K562 (cell line): ENCODE measurements around the gene TXNRD2. TPM values are rescaled to one million over a fixed set of nuclear protein-coding genes. Genes with fewer than 3 reads are reported as not detected.

Experiments
- CHD4 ChIP-seq: fragments of 200-600 bp; sonication (generic); IDR thresholded peaks from 3 replicates; pipeline ENCODE4 v1.6.1; 2012; ENCODE audit warnings: low read depth, mild to moderate bottlenecking, mixed read lengths, low read length, inconsistent platforms; ENCODE audit not compliant: insufficient read depth, insufficient replicate concordance, poor library complexity, severe bottlenecking
- DLX4 ChIP-seq: fragments of 250-450 bp; sonication (Bioruptor Pico); IDR thresholded peaks from 2 replicates; pipeline ENCODE4 v1.6.1; 2021; ENCODE audit warnings: mild to moderate bottlenecking
- ELK3 ChIP-seq: fragments of 450-650 bp; formaldehyde crosslinking; IDR thresholded peaks from 2 replicates; pipeline ENCODE4 v1.4.0; 2020; ENCODE audit warnings: mild to moderate bottlenecking
- FIP1L1 ChIP-seq: fragments of 200-400 bp; formaldehyde crosslinking; IDR thresholded peaks from 2 replicates; pipeline ENCODE4 v1.6.1; 2018; ENCODE audit warnings: mild to moderate bottlenecking, low read depth, low read length; ENCODE audit not compliant: poor library complexity, severe bottlenecking
- KAT7 ChIP-seq: sonication (generic); formaldehyde crosslinking; IDR thresholded peaks from 2 replicates; pipeline ENCODE4 v1.8.0; 2022; ENCODE audit warnings: missing genetic modification reagents, mild to moderate bottlenecking, borderline replicate concordance
- LARP7 ChIP-seq: fragments of 450-650 bp; IDR thresholded peaks from 2 replicates; pipeline ENCODE4 v1.6.1; 2016
- MAFF ChIP-seq: IDR thresholded peaks from 2 replicates; pipeline ENCODE4 v1.6.1; 2012; ENCODE audit warnings: low read length, improper control_type of control experiment
- MGA ChIP-seq: fragments of 450-650 bp; IDR thresholded peaks from 2 replicates; pipeline ENCODE4 v1.6.1; 2016; ENCODE audit warnings: mild to moderate bottlenecking, moderate library complexity
- MTA1 ChIP-seq: fragments of 450-650 bp; IDR thresholded peaks from 2 replicates; pipeline ENCODE4 v1.6.1; 2017; ENCODE audit warnings: borderline replicate concordance
- PRMT5 ChIP-seq: sonication (generic); formaldehyde crosslinking; IDR thresholded peaks from 2 replicates; pipeline ENCODE4 v1.5.0; 2020; ENCODE audit warnings: missing genetic modification reagents
- TCF3 ChIP-seq: sonication (generic); formaldehyde crosslinking; IDR thresholded peaks from 2 replicates; pipeline ENCODE4 v1.4.0; 2020; ENCODE audit warnings: mild to moderate bottlenecking, missing genetic modification reagents
- TEAD1 ChIP-seq, 2 experiments: fragments of 450-650 bp in 1 of 2; sonication (generic) in 1 of 2; formaldehyde crosslinking; IDR thresholded peaks; 2 replicates each; pipeline versions ENCODE4 v1.4.0 to v1.8.0; 2020 to 2022; ENCODE audit warnings: mild to moderate bottlenecking in 2 of 2, missing genetic modification reagents in 1 of 2
- ZKSCAN8 ChIP-seq: fragments of 200-800 bp; sonication (Bioruptor generic); IDR thresholded peaks from 2 replicates; pipeline ENCODE4 v1.6.1; 2016; ENCODE audit warnings: missing genetic modification characterization, missing compliant biosample characterization
- ZNF408 ChIP-seq: fragments of 250-450 bp; sonication (Bioruptor Pico); IDR thresholded peaks from 2 replicates; pipeline ENCODE4 v1.4.0; 2020; ENCODE audit warnings: low read depth, mild to moderate bottlenecking, moderate library complexity
- ZNF586 ChIP-seq: fragments of 450-650 bp; formaldehyde crosslinking; conservative IDR thresholded peaks from 2 replicates; pipeline ENCODE4 v1.4.0; 2020; ENCODE audit warnings: mild to moderate bottlenecking, moderate library complexity
- polyA plus RNA-seq, 8 experiments: library from polyadenylated mRNA; depleted of rRNA in 4 of 8; stranded (reverse) in 5 of 8; unstranded in 3 of 8; fragments of >200 nt; fragmentation: Nextera tagmentation in 2 of 8; fragmentation: Illumina TruSeq in 1 of 8; extraction: Ambion mirVana in 2 of 8; extraction: Trizol in 1 of 8; gene quantifications; 2 replicates each; pipeline versions ENCODE4 v1.2.1 to v1.2.3, GENCODE V29; 2011 to 2014; ENCODE audit warnings: inconsistent platforms in 1 of 8, missing spikeins in 1 of 8
- total RNA-seq, 7 experiments: library from RNA; depleted of rRNA in 6 of 7; stranded (reverse); fragments of >200 nt in 6 of 7; fragmentation: Illumina TruSeq in 2 of 7; extraction: Trizol in 2 of 7; gene quantifications; 2 replicates each; pipeline versions ENCODE4 v1.2.1 to v1.2.3, GENCODE V29; 2011 to 2021; ENCODE audit warnings: low replicate concordance in 1 of 7

The TXNRD2 gene
- total and polyA plus RNA-seq, 9 of the 15 experiments (the other 6 are each of a cell fraction or from before 2014, with no cell fraction given): 3.3 to 80.2 (median 49.4) TPM

GRCh38 chr22:19974935-19975706 is 33.5 kb upstream of the TXNRD2 start (continued):
- TF ChIP-seq MGA (no peak), CHD4 (peak; percentile 33), KAT7 (CRISPR knock-in tag) (no peak), TEAD1 (CRISPR knock-in tag; IDR thresholded peaks at IDR 0.05) (no peak), TCF3 (CRISPR knock-in tag) (no peak), ELK3 (CRISPR knock-in tag) (no peak), ZNF408 (CRISPR knock-in tag) (no peak), PRMT5 (peak; percentile 55; the same call in 1 of the 2 replicates), DLX4 (no peak), ZNF586 (CRISPR knock-in tag) (no peak), FIP1L1 (no peak), LARP7 (no peak), MAFF (peak; percentile 46; the same call in 1 of the 2 replicates), ZKSCAN8 (no peak), MTA1 (0 out of 2 replicates have a peak, but pooled peaks have one; percentile 46)
